GM08714 (cell line): ENCODE data around the gene PTPN11.

Experiments used
- H3K4me3 ChIP-seq: fragments of 200-500 bp; sonication (Bioruptor generic); 2 replicates; pipeline ENCODE4 v1.5.1; 2014; ENCODE audit warnings: mild to moderate bottlenecking, low read length, inconsistent platforms
- ZNF274 ChIP-seq: IDR thresholded peaks from 2 replicates; pipeline ENCODE4 v1.6.1; 2012; ENCODE audit warnings: mild to moderate bottlenecking, low read depth, low read length

Gene PTPN11

GRCh38 chr12:112557951-112558630 lies 139.3 kb downstream of the PTPN11 start:
- no peak for TF ChIP-seq ZNF274
- H3K4me3 ChIP-seq = no peak overlapping the region
